ENCODE data around the gene ALG10B. TPM values are rescaled to one million over a fixed set of nuclear protein-coding genes. Genes with fewer than 3 reads are reported as not detected.

Gene ALG10B
- total and polyA plus RNA-seq, 9 of the 15 experiments (the other 6 are each of a cell fraction or from before 2014, with no cell fraction given): 0.34 to 3.3 (median 2.0) TPM

DNA sequence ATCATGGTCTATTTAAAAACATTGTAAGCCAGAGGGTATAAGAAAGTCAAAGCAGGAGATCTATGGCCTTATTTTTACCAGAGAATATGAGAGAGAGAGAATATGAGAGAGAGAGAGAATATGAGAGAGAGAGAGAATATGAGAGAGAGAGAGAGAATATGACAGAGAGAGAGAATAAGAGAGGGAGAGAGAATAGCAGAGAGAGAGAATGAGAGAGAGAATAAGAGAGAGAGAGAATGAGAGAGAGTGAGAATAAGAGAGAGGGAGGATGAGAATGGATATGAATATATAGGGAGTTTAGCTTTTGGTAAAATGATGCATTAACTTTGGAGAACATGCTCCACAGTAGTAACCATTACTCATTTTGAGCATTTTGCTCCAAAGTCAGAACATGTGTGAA lies 48.0 kb upstream of the ALG10B start:
- Histone ChIP-seq H3K27me3 (ENCODE audit: control insufficient read depth in 2 of 2, insufficient read depth in 2 of 2, low read length in 2 of 2) (no peaks in the 10 kb centered on the region), H3K36me3 (ENCODE audit: control insufficient read depth, insufficient read depth, low read length) (no peaks in the 10 kb centered on the region), H3K9ac (ENCODE audit: insufficient read depth in 1 of 2, low read depth in 2 of 2, low read length in 2 of 2) (no peak overlapping the region), H3K9me3 (replicated peaks; ENCODE audit: control insufficient read depth, insufficient read depth, low read depth, low read length) (no peaks in the 10 kb centered on the region), H4K20me1 (replicated peaks; ENCODE audit: control insufficient read depth, insufficient read depth, low read length) (no peaks in the 10 kb centered on the region), H3K4me3 (no peak overlapping the region), H3K4me1 (replicated peaks in 1 of 2; ENCODE audit: control insufficient read depth in 2 of 2, insufficient read depth in 2 of 2, low read length in 2 of 2) (no peaks in the 10 kb centered on the region), H2AFZ (ENCODE audit: low read depth, low read length) (no peak overlapping the region), H3K9me1 (ENCODE audit: control insufficient read depth, insufficient read depth, low read length) (no peaks in the 10 kb centered on the region), H3K4me2 (ENCODE audit: insufficient read depth, low read length) (no peak overlapping the region), H3K79me2 (ENCODE audit: control insufficient read depth, insufficient read depth, low read length) (no peaks in the 10 kb centered on the region), H3K27ac (ENCODE audit: extremely low read depth, low read depth, low read length) (no peak overlapping the region)
- no TSS peak for BruUV-seq (replicated peaks)
- ChIA-PET CTCF (ENCODE audit: low intra/inter-chr PET ratio) (no interaction called here), POLR2A (no interaction called here)
- FAIRE-seq (no peak), ATAC-seq (no peak), DNase-seq (ENCODE audit: extremely low read depth in 1 of 4, low spot score in 3 of 4) (no peak)
- intact Hi-C loops (cut with micrococcal nuclease) (no loop called here), in situ Hi-C loops (cut with MboI) (no loop called here)
- no peak for TF ChIP-seq JUN (IDR thresholded peaks at IDR 0.05; ENCODE audit: borderline replicate concordance, low read depth, low read length)
- no peak for TF ChIP-seq JUN (CRISPR knock-in tag; IDR thresholded peaks at IDR 0.05; ENCODE audit: borderline replicate concordance)
- no peak for TF ChIP-seq POLR2AphosphoS2 (IDR thresholded peaks at IDR 0.05; ENCODE audit: low read length)
- no peak for TF ChIP-seq BRF1 (IDR thresholded peaks at IDR 0.05; ENCODE audit: borderline replicate concordance, extremely low read depth, insufficient read length)
- TF ChIP-seq, protein P1, sequence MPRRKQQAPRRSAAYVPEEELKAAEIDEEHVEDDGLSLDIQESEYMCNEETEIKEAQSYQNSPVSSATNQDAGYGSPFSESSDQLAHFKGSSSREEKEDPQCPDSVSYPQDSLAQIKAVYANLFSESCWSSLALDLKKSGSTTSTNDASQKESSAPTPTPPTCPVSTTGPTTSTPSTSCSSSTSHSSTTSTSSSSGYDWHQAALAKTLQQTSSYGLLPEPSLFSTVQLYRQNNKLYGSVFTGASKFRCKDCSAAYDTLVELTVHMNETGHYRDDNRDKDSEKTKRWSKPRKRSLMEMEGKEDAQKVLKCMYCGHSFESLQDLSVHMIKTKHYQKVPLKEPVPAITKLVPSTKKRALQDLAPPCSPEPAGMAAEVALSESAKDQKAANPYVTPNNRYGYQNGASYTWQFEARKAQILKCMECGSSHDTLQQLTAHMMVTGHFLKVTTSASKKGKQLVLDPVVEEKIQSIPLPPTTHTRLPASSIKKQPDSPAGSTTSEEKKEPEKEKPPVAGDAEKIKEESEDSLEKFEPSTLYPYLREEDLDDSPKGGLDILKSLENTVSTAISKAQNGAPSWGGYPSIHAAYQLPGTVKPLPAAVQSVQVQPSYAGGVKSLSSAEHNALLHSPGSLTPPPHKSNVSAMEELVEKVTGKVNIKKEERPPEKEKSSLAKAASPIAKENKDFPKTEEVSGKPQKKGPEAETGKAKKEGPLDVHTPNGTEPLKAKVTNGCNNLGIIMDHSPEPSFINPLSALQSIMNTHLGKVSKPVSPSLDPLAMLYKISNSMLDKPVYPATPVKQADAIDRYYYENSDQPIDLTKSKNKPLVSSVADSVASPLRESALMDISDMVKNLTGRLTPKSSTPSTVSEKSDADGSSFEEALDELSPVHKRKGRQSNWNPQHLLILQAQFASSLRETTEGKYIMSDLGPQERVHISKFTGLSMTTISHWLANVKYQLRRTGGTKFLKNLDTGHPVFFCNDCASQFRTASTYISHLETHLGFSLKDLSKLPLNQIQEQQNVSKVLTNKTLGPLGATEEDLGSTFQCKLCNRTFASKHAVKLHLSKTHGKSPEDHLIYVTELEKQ (CRISPR knock-in tag; IDR thresholded peaks at IDR 0.05): no peak
- no peak for TF ChIP-seq ZNF316 (IDR thresholded peaks at IDR 0.05)
- no peak for TF ChIP-seq ZFX (CRISPR knock-in tag; IDR thresholded peaks at IDR 0.05)
- TF ChIP-seq, protein P2, sequence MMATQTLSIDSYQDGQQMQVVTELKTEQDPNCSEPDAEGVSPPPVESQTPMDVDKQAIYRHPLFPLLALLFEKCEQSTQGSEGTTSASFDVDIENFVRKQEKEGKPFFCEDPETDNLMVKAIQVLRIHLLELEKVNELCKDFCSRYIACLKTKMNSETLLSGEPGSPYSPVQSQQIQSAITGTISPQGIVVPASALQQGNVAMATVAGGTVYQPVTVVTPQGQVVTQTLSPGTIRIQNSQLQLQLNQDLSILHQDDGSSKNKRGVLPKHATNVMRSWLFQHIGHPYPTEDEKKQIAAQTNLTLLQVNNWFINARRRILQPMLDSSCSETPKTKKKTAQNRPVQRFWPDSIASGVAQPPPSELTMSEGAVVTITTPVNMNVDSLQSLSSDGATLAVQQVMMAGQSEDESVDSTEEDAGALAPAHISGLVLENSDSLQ (IDR thresholded peaks at IDR 0.05): no peak
- no peak for TF ChIP-seq NFE2 (IDR thresholded peaks at IDR 0.05; ENCODE audit: low read depth)
- no peak for TF ChIP-seq CBX8 (IDR thresholded peaks at IDR 0.05; ENCODE audit: borderline replicate concordance, extremely low read depth, low read depth, low read length, poor library complexity, severe bottlenecking)
- TF ChIP-seq ZNF717 (CRISPR knock-in tag; IDR thresholded peaks at IDR 0.05): no peak
- TF ChIP-seq CXXC5 (CRISPR knock-in tag; IDR thresholded peaks at IDR 0.05): no peak
- no peak for TF ChIP-seq MAFK (IDR thresholded peaks at IDR 0.05; ENCODE audit: low read length)
- TF ChIP-seq HNRNPLL (IDR thresholded peaks at IDR 0.05; ENCODE audit: low read depth, low read length, poor library complexity, severe bottlenecking): no peak
- TF ChIP-seq, protein P3, sequence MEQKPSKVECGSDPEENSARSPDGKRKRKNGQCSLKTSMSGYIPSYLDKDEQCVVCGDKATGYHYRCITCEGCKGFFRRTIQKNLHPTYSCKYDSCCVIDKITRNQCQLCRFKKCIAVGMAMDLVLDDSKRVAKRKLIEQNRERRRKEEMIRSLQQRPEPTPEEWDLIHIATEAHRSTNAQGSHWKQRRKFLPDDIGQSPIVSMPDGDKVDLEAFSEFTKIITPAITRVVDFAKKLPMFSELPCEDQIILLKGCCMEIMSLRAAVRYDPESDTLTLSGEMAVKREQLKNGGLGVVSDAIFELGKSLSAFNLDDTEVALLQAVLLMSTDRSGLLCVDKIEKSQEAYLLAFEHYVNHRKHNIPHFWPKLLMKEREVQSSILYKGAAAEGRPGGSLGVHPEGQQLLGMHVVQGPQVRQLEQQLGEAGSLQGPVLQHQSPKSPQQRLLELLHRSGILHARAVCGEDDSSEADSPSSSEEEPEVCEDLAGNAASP (IDR thresholded peaks at IDR 0.05): no peak
- no peak for TF ChIP-seq CC2D1A (IDR thresholded peaks at IDR 0.05)
- TF ChIP-seq ZNF444 (CRISPR knock-in tag; IDR thresholded peaks at IDR 0.05): no peak
- TF ChIP-seq, protein P4, sequence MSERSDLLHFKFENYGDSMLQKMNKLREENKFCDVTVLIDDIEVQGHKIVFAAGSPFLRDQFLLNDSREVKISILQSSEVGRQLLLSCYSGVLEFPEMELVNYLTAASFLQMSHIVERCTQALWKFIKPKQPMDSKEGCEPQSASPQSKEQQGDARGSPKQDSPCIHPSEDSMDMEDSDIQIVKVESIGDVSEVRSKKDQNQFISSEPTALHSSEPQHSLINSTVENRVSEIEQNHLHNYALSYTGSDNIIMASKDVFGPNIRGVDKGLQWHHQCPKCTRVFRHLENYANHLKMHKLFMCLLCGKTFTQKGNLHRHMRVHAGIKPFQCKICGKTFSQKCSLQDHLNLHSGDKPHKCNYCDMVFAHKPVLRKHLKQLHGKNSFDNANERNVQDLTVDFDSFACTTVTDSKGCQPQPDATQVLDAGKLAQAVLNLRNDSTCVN (CRISPR knock-in tag; IDR thresholded peaks at IDR 0.05): no peak

All from K562 (cell line).